Hematopoietic multipotent progenitor cell (in vitro differentiated cells): ENCODE data around the gene VLDLR. TPM values are rescaled to one million over a fixed set of nuclear protein-coding genes. Genes with fewer than 3 reads are reported as not detected.
"Not testable (repeated sequence)": the region's sequence is repeated elsewhere in the genome, so short reads cannot be mapped to it uniquely, and the experiment has no call there.

Source experiments
- DNase-seq, 3 donors: peaks; one replicate each; pipeline ENCODE4 v3.0.0-alpha.2; 2011 to 2015; ENCODE audit warnings: low read depth in 2 of 3, low spot score in 2 of 3
- total RNA-seq: library from RNA; depleted of rRNA; stranded (reverse); fragments of >200 nt; gene quantifications from one replicate; pipeline ENCODE4 v1.2.3, GENCODE V29; 2012

VLDLR gene
- total RNA-seq, 1 donor = 1.6 TPM

DNA sequence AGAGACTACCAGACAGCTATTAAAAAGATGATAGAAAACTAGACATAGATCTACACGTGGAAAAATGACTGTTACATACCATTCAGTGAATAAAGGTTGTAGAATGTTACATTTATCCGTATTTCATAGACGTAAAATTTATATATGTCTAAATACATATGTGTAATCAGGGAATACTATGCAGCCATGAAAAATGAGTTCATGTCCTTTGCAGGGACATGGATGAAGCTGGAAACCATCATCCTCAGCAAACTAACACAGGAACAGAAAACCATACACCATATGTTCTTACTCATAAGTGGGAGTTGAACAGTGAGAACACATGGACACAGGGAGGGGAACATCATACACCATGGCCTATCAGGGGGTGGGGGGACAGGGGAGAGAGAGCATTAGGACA lies 85.7 kb downstream of the VLDLR start:
- DNase-seq = not testable (repeated sequence)

Other genes starting within 250 kb of the VLDLR start
- under 0.01 TPM for gene KCNV2, start 95.7 kb downstream of the VLDLR start, total RNA-seq
- 12.4 TPM for gene PUM3, start 222.3 kb downstream of the VLDLR start, total RNA-seq